Measurements from ENCODE around the gene TTLL11. TPM values are rescaled to one million over a fixed set of nuclear protein-coding genes. Genes with fewer than 3 reads are reported as not detected.

The TTLL11 gene
- total RNA-seq, 4 donors from 2014 or later: 3.0 to 9.9 (median 7.4) TPM

DNA sequence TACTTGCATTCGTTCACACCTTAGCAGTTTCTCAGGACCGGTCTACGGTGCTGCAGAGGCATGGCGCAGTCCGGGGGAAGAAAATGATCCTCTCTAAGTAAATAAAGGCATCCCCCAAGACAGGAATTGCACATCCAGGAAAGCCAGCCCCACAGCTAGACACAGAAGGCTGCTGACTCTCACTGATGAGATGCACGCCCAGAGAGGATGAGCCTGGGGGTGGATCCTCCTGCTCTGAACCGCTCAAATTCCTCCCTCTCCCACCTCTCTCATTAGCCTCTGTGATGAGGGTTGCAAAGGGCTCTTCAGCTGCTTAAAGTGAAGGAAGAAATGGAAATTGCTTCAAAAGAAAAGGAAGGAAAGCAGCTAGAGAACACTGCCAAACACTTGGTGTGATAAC lies 132.4 kb downstream of the TTLL11 start:
- no peaks in the 10 kb centered on the region for H3K36me3 ChIP-seq
- DNase-seq: no peak
- TF ChIP-seq, protein P1, sequence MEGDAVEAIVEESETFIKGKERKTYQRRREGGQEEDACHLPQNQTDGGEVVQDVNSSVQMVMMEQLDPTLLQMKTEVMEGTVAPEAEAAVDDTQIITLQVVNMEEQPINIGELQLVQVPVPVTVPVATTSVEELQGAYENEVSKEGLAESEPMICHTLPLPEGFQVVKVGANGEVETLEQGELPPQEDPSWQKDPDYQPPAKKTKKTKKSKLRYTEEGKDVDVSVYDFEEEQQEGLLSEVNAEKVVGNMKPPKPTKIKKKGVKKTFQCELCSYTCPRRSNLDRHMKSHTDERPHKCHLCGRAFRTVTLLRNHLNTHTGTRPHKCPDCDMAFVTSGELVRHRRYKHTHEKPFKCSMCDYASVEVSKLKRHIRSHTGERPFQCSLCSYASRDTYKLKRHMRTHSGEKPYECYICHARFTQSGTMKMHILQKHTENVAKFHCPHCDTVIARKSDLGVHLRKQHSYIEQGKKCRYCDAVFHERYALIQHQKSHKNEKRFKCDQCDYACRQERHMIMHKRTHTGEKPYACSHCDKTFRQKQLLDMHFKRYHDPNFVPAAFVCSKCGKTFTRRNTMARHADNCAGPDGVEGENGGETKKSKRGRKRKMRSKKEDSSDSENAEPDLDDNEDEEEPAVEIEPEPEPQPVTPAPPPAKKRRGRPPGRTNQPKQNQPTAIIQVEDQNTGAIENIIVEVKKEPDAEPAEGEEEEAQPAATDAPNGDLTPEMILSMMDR (IDR thresholded peaks at IDR 0.05): no peak
- TF ChIP-seq POLR2A (IDR thresholded peaks at IDR 0.05): no peak
- no peaks in the 10 kb centered on the region for H3K9me3 ChIP-seq
- H3K27ac ChIP-seq: no peak overlapping the region
- no peaks in the 10 kb centered on the region for H3K27me3 ChIP-seq
- H3K4me1 ChIP-seq: no peaks in the 10 kb centered on the region
- H3K4me3 ChIP-seq: no peak overlapping the region

DNA sequence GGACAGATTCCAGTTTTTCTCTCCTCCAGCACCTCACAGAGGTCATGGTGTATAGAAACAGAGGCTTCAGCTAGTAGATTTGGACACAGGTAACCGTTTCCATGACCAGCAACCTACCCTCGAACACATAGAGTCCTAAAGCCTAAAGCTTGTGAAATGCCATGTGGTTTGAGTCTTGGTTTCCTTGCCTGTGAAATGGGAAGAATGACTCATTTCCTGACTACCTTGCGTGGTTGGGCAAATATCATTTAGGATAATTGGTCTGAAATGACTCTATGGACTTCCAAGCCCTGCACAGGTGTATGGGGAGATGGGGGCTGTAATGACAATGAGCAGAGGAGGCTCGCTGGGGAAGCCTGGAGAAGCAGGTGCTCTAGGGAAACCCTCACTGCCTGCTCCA lies 134.6 kb downstream of the TTLL11 start:
- Histone ChIP-seq H3K4me3 (no peak overlapping the region), H3K27me3 (no peaks in the 10 kb centered on the region), H3K36me3 (no peaks in the 10 kb centered on the region), H3K4me1 (no peaks in the 10 kb centered on the region), H3K9me3 (no peaks in the 10 kb centered on the region), H3K27ac (no peak overlapping the region)
- no peak for DNase-seq
- TF ChIP-seq, protein P1 (IDR thresholded peaks at IDR 0.05): no peak
- no peak for TF ChIP-seq POLR2A (IDR thresholded peaks at IDR 0.05)

DNA sequence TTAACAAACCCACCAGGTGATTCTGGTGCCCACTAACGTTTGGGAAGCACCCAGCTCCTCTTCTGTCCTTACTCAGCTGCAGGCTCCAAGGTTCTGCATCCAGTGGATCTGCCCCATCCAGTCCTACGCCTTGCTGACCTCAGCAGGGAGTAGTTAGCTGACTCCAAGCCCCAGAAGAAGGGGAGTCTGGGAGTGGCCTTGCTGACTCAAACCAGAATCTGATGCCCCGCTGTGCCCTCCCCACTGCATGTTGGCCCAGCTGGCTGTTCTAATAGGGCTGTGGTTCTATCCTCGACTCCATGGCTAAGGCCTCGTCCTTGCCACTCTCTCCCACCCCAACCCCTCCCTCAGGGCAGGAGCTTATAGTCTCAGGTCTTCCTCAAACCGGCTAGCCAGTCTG lies 136.3 kb downstream of the TTLL11 start:
- DNase-seq: no peak
- H3K36me3 ChIP-seq: no peaks in the 10 kb centered on the region
- H3K4me1 ChIP-seq: no peaks in the 10 kb centered on the region
- H3K4me3 ChIP-seq: no peak overlapping the region
- H3K27me3 ChIP-seq: no peaks in the 10 kb centered on the region
- H3K9me3 ChIP-seq: no peaks in the 10 kb centered on the region
- TF ChIP-seq, protein P1 (IDR thresholded peaks at IDR 0.05): no peak
- no peak for TF ChIP-seq POLR2A (IDR thresholded peaks at IDR 0.05)
- H3K27ac ChIP-seq: no peak overlapping the region

DNA sequence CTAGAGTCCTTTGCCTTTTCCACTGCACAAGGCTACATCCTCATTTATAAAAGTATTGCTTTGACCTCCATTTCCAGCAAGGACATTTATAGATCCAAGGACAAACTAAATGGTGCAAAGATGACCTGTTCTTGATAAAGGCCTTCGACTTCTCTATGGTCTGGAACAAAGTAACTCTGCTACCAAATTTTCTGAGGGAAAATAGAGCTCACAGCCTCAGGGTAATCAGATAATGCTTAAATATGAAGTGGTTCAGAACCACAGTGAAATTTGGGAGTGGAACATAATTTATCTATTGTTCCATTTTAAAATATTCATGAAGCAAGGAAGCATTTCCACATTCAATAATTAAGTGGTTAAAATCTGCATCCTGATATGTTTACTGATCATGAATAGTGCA lies 137.5 kb downstream of the TTLL11 start:
- Histone ChIP-seq H3K4me3 (no peak overlapping the region), H3K27me3 (no peaks in the 10 kb centered on the region), H3K9me3 (no peaks in the 10 kb centered on the region), H3K27ac (no peak overlapping the region), H3K36me3 (no peaks in the 10 kb centered on the region), H3K4me1 (no peaks in the 10 kb centered on the region)
- TF ChIP-seq, protein P1 (IDR thresholded peaks at IDR 0.05): no peak
- TF ChIP-seq POLR2A (IDR thresholded peaks at IDR 0.05): no peak
- no peak for DNase-seq

DNA sequence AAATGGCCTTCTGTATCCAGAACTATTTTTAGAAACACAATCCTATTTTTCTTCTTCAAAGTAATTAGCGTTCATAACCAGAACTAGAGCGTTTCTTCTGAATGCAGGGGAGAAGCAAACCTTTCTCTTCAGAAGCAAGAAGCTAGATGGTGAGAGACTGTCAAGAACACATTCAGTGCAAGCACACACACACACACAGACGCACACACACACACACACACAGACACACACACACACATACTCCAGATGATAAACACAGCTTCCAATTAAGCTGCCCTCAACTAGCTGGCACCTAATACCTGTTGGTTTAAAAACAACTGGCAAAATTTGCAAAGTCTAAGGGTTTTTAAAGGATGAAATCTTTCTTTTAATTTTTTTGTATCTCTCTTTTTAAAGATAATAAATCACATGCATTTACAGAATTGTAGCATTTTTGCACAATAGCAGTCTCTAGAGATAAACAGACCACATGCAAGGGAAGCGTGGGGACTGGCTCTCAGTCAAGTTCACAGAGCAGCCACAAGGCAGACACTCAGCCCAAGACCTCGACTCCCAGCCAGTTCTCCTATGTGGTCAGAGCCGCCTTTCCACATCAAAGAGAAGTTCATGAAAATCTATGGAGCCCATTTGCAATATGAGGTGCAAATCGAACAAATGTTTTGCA lies 138.5 kb downstream of the TTLL11 start:
- Histone ChIP-seq H3K36me3 (no peaks in the 10 kb centered on the region), H3K27ac (no peak overlapping the region), H3K4me3 (no peak overlapping the region), H3K9me3 (no peaks in the 10 kb centered on the region), H3K27me3 (no peaks in the 10 kb centered on the region), H3K4me1 (no peaks in the 10 kb centered on the region)
- no peak for DNase-seq
- no peak for TF ChIP-seq POLR2A (IDR thresholded peaks at IDR 0.05)

DNA sequence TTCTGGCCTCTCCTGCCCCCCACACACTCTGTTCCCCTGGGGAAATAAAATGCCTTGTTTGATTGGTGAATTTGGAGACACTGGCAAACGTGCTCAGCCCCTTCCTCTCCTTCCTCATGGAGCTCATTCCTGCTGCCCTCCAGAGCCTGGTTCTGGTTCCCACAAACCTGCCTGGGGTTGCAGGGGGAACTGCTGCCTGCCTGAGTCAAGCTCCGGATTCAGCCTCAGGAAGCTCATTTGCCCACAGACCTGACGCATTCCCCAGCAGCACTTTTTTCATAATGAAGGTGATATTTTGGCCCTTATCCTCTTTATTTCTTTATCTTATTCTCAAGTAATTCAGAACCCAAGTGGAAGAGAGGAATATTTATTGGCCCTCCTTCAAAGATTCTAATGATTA lies 140.5 kb downstream of the TTLL11 start:
- Histone ChIP-seq H3K27me3 (no peaks in the 10 kb centered on the region), H3K36me3 (no peaks in the 10 kb centered on the region), H3K4me3 (no peak overlapping the region), H3K4me1 (no peaks in the 10 kb centered on the region), H3K9me3 (no peaks in the 10 kb centered on the region), H3K27ac (no peak overlapping the region)
- TF ChIP-seq, protein P1 (IDR thresholded peaks at IDR 0.05): no peak
- TF ChIP-seq POLR2A (IDR thresholded peaks at IDR 0.05): no peak
- no peak for DNase-seq

All from Peyer's patch (tissue), 4 donors.